ENCODE results near the gene NEK7.

- TF ChIP-seq NFRKB (IDR thresholded peaks at IDR 0.05), result no peak
- no peak for TF ChIP-seq SUZ12 (IDR thresholded peaks at IDR 0.05)
- no peak for TF ChIP-seq SP1 (IDR thresholded peaks at IDR 0.05)
- TF ChIP-seq ELF4 (IDR thresholded peaks at IDR 0.05), result no peak
- TF ChIP-seq FOXM1 (IDR thresholded peaks at IDR 0.05; ENCODE audit: borderline replicate concordance), result no peak
- no peak for TF ChIP-seq L3MBTL2 (conservative IDR thresholded peaks at IDR 0.05)
- TF ChIP-seq LEF1 (IDR thresholded peaks at IDR 0.05; ENCODE audit: borderline replicate concordance), result no peak
- TF ChIP-seq BHLHE40 (IDR thresholded peaks at IDR 0.05; ENCODE audit: borderline replicate concordance), result no peak
- no peak for TF ChIP-seq ZNF384 (IDR thresholded peaks at IDR 0.05)
- TF ChIP-seq FOXA1 (IDR thresholded peaks at IDR 0.05), result no peak
- TF ChIP-seq HDGF (IDR thresholded peaks at IDR 0.05; ENCODE audit: borderline replicate concordance), result no peak
- TF ChIP-seq CTBP1 (IDR thresholded peaks at IDR 0.05; ENCODE audit: borderline replicate concordance), result no peak
- TF ChIP-seq TARDBP (IDR thresholded peaks at IDR 0.05), result no peak
- no peak for TF ChIP-seq FOXK2 (IDR thresholded peaks at IDR 0.05)
These were observed 178.9 kb downstream of the NEK7 start for GRCh38 chr1:198335663-198336062.
